HG02884 (cell line): ENCODE results near the gene DRC7.
"Not testable (repeated sequence)": the region's sequence is repeated elsewhere in the genome, so short reads cannot be mapped to it uniquely, and the experiment has no call there.

Source experiments
- ATAC-seq: cut with Tn5 transposase; IDR thresholded peaks from one replicate; pipeline ENCODE4 v1.9.1; 2021; ENCODE audit warnings: mild to moderate bottlenecking, moderate library complexity; ENCODE audit not compliant: unreplicated experiment

DRC7 gene

DNA sequence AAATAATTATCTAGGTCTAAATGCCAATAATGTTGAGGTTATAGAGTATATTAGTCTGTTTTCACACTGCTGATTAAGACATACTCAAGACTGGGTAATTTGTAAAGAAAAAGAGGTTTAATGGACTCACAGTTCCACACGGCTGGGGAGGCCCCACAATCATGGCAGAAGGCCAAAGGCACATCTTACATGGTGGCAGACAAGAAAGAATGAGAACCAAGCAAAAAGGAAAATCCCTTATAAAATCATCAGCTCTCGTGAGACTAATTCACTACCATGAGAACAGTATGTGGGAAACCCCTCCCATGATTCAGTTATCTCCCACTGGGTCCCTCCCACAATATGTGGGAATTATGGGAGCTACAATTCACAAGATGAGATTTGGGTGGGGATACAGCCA lies 38.1 kb downstream of the DRC7 start:
- ATAC-seq = no peak

DNA sequence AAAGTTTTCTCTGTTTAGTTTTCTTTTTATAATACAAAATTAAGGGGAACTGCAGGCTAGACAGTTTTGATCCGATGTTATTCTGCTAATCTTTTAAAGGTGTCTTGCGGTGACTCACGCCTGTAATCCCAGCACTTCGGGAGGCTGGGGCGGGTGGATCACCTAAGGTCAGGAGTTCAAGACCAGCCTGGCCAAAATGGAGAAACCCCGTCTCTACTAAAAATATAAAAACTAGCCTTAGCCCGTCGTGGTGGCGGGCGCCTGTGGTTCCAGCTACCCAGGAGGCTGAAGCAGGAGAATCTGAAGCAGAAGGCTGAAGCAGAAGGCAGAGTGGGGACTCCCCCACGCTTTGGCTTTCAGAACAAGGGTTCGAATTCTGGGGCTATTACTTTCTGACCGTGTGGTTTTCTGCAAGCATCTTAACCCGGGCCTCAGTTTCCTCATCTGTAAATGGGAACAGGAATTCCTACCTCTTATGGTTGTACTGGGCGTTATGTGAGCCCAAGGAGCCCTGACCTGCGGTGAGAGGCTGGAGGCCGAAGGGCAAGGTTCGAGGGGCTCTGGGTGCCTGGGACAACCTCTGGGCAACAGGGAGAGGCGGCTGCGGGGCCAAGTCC lies 39.8 kb downstream of the DRC7 start:
- no peak for ATAC-seq

DNA sequence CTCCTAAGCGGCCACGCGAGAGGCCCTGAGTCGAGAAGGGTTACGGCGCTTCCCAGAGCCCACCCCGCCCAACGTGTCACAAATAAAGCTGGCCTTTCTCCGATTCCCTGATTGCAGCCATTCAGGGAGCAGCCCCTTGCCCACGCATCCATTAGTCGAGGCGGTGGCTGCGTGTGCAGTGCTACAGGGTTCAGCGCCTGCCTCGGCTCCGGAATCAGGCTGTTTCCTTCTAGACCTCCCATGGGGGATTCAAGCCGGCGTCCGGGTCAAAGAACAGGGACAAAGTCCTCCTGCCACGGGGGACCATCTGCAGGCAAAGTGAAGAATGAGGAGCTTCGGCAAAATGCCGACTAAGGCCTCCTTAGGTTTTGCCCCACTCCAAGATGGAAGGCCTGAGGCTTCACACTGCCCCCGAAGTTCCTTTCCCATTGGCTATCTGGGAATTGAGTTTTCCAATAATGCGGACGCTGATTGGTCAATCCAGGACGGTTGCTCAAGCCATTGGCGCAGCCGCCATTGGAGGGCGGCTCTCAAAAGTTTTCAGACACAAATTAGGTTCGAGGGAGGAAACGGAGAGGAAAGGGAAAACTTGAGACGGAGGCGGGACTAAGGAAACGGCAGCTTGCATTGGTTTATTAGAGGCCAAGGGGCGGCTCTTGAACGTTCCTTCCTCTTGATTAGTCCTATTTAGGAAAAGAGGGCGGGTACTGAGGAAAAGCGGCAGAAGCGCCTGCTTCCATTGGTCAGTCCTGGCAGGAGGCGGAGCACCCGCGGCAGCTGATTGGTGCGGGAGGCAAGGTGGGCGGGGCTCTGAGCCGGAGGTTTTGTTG lies 40.5 kb downstream of the DRC7 start:
- ATAC-seq = peak; percentile 79

DNA sequence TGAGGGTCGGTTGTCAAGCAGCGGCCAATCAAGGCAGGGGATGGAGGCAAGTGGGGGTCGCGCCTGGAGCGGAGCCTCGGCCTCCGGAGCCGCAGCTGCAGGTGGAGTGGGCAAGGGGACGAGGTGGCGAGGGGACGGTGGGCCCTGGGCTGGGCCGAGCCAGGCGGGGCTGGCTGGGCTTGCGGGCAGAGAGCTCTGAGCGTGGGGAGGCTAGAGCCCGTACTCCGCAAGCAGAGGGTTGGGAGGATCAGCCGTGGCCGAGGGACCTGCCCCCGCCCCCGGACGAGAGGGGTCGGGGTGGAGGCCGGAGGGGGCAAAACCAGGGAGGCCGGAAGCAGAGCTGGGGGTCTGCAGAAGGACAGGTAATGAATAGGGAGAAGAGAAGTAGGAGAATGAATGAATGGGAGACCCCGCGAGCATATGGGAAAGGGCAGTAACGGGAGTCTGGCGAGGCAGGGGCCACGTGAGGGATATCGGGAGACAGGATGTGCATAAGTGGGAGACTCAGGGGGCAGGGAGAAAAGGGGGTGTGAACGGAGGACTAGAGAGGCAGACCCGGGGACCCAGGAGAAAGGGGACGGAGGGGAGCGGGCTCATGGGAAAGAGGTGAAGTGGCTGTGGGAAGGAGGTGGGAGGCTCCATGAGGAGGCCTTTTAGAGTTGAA lies 41.3 kb downstream of the DRC7 start, which contains the start of gene KATNB1:
Gene KATNB1, plus strand, starts transcription at position 16 of the 664 bp plus-strand sequence. CDS start 1,474 bp downstream, outside the sequence.
- peak; percentile 16 for ATAC-seq

DNA sequence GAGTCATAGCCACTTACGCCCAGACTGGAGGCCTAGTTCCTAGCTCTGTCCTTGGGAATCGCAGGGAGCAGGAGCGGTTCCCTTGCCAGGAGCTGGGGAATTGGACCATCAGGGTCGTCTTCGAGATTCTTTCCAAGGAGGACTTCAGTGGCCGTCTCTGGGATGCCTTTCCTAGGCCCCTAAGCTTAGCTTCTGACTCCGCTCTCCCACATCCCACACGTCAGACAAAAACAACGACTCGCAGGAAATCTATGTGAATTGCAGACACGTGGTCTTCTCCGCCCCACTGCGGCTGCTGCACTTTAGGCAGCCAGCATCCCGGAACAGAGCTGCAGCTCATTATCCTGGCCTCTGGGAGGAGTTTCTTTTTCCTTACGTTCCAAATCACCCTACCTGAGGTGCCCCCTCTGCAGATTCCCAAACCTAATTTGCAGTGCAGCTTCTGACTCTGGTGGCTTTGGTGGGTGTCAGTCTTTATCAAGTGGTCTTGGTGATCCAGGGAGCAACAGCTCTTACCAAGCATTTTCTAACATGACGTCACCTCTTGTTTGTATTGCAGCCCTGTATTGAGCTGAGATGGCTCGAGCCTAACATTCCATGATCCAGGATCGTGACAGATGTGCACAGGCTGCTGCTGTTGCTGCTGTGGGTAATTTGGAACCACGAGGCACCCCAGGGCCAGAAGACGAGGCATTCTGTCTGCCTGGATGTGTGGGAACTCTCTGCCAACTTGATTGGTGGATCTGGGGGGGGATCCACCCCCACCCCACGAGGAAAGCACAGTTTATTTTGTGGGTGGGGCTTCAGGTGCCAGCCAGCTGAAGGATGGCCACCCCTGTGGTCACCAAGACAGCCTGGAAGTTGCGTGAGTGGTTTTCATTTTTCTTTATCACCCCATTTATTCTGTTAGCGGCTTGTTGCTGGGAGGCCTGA lies 42.1 kb downstream of the DRC7 start:
- ATAC-seq = no peak

DNA sequence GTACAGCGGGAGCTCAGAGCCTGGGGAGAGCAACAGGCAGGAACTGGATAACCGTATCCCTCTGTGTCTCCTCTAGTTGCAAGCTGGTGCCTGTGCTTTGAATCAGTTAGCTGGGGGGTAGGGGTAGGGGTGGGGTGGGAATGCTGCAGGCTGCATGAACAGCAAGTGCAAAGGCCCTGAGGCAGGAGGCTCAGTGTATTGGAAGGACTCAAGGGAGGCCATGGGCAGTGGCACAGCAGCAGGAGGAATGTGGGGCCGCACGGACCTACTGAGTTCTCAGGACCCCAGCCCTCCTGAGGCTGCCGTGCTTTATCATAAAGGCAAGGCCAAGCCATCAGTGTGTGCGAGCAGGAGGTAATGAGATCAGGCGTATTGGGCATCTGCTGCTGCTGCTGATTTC lies 44.2 kb downstream of the DRC7 start:
- no peak for ATAC-seq

DNA sequence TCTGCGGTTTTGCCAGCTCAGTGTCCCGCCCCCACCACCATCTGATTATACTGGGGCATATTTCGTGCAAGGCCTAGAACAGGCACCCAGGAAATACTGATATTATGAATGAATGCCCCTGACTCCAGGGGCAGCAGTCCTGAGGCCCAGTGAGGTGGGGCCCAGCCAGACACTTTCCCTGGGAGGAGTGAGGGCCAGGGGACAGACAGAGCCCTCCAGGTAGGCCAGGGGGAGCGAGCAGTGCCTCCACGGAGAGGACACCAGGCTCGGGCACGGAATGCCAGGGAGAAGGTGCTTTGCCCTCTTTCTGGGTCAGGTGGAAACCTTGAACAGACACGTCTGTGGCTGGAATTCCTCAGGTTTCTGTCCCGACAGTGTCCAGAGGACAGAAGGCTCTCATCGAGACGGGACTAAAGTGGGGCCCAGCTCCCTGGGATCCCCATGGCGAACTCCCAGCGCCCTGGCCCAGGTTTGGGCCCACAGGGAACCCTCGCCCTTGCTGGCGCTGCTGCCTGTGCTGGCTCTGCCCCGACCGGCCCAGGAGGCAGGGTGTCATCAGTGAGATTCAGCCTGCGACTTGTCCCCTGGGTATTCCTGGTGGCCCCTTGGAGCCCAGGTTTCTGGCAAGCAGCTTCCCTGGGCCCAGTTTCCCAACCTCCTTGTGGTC lies 45.3 kb downstream of the DRC7 start:
- ATAC-seq = no peak

DNA sequence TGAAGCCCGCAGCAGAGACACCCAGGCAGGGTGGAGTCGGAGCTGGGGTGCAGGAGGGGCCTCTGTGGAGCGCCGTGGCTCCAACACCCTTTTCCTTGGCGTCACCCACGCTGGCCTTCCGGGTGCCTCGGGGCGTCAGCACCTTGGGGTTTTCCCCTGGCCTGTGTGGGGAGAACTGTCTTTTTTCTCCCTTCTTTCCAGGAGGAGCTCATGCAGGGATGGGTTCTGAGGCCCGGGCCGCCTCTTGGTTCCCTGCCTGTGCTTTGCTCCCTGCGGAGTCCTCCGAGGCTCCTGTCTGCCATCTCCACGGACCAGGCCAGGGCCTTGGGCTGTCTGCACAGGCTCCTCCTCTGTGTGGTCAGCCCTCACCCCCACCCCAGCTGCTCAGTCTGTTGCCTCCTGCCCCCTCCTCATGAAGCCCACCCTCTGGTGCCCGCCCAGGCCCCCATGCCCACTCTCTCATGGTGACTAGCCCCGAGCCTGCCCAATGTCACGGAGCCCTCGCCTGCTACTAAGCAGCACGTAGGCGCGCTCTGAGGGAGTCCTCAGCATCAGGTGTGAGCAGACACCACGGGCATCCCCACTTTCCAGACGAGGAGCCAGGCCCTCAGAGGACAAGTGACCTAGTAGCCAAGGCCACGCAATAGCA lies 45.9 kb downstream of the DRC7 start:
- no peak for ATAC-seq

DNA sequence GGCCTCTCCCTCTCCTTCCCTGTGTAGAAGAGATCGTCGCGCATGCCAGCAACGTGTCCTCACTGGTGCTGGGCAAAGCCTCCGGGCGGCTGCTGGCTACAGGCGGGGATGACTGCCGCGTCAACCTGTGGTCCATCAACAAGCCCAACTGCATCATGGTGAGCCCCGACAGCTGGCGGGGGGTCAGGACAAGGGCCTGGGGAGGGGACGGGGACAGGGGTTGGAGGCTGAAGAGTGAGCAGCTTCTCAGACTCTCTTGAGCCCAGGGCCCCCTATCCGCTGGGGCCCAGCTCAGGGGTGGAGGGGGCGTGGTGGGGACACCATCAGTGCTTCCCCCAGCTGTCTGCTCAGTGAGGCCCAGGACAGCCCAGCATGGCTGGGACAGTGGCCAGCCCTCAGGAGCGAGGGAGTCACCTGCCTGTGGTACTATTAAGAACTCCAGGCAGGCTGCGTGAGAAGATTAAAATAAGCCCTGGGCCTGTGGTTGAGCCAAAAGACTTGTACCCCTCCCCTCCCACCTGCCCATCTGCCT lies 47.1 kb downstream of the DRC7 start:
- no peak for ATAC-seq

DNA sequence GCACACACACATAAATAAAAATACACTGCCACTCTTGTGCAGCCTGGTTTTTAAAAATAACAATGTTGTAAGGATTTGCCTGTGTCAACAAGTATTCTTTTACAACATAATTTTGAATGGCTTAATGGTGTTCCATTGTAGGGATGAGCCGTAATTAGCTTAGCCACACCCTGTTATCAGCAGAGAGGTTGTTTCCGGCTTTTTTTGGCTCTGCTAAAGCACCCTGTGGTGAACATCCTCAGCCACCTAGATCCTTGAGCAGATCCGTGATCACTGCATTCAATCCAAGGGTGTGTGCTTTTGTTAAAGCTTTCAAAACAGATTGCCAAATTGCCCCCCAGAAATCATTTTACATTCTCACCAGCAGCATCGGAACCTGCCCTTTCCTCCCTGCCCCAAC lies 47.9 kb downstream of the DRC7 start:
- no peak for ATAC-seq

DNA sequence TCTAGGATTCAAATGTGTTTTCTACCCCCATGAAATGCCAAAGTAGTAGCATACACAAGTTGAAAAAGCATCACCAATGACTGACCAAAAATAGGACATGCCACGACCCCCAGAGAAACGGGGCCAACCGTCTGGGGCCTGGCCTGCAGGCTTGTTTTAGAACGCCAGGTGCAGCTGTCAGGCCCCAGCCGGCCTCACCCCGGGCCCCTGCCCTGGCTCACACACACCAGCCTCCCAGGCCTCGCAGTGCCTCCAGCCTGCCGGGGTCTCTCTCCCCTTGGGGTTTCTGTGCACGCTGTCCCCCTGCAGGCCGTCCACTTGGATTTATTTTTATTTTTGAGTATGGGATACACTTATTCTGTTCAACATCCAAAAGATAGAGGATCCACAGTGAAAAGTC lies 48.9 kb downstream of the DRC7 start:
- no peak for ATAC-seq

DNA sequence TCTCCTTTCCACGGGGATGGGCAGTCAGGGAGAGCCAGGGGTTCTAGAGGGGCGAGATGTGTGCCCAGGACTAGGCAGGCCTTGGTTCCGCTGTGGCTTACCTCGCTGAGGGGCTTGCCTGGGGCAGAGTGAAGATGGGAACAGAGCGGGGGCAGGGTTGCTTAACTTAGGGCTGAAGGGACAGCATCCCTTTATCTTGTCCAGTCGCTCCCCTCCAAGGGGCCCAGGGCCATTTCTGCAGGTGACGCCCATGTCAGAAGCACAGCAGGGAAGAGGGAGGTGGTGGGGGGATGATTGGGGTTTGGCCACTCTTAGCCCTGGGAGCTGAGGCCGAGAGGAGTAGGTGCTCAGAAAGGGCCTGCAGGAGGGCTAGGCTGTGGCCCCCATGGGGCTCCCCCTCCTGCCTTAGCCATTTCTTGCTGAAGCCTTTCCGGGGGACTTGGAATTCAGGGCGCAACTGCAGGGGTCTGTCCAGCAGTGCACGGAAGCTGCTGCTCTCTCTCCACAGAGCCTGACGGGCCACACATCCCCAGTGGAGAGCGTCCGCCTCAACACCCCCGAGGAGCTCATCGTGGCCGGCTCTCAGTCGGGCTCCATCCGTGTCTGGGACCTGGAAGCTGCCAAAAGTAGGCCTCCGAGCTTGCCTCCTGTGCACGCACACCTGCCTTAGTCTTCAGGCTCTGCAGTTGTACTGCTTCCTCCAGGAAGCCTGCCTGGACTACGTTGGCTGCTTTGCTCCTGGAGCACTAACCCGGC lies 49.5 kb downstream of the DRC7 start:
- no peak for ATAC-seq

DNA sequence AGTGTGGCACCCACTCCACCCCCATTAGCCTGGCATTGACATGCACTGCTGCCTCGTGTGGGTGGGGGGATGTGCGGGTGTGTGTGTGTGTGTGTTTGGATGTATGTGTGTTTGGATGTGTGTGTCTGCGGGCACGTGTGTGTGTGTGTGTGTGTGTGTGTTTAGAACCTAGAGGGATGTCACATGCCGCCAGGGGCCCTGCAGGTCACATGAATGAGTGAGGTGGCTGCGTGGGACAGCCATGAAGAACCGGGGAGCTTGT lies 50.0 kb downstream of the DRC7 start:
- no peak for ATAC-seq

DNA sequence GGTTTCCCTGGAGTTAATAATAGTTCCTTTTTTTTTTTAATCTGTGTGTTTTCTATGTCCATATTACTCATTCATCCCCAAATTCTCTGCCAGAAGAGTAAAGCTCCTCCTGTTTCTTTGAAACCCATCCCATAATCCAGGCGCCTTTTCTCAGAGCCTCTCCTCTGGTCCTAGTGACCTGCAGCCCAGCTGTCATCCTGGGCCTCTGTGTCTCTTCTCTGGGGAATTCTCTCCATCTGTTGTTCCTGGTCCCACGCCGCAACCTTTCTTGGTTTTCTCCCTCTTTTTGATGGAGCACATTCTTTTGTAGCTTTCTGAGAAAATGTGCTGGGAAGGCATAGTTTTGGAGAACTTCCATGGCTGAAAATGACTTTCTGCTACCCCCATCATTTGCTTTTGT lies 51.2 kb downstream of the DRC7 start:
- no peak for ATAC-seq

DNA sequence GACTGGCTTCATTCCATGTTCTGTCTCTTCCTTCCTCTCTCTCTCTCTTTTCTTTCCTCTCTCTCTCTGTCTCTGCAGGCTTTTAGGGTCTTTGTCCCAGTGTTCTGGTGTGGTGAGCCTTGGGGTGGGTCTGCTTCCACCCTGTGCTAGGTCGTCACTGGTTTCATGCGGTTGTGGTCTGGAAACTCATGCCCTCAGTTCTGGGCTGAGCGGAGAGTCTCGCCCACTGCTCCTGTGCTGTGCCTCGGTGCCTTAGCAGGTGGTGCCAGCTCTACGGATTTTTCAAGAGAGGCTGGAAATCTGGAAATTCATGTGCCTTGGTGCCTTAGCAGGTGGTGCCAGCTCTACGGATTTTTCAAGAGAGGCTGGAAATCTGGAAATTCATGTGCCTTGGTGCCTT lies 51.7 kb downstream of the DRC7 start:
- not testable (repeated sequence) for ATAC-seq

DNA sequence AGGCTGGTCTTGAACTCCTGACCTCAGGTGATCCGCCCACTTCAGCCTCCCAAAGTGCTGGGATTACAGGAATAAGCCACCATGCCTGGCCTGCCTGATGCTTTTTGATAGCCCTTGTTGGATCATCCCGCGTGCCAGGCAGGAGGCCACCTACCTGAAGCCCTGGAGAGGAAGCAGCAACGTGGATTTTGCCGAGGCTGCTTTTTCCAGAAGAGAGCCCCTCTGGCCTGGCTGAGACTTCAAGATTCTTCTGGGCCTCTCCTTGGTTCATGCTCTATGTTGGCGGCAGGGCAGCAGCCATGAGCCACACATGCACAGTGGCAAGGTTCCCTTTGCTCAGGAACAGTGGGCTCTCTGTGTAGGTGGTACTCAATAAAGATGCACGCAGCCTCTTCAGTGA lies 52.5 kb downstream of the DRC7 start:
- no peak for ATAC-seq

DNA sequence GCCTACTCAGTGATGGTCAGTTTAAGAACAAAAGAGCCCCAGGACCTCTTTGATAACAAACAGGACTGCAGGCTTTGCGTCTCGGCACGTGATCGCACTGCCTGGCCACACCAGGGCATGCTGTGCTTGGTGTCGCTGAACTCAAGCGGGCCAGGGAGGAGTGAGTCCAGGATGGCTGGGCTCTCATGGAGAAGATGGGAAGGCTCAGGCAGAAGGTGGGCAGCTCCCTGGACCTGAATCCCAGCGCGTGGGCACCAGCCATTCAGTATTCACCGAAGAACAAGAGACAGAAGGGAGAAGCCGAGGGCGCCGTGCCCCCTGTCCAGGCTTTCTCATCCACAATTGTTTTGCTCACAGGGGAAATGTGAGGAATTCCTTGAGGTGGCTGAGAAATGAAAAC lies 52.9 kb downstream of the DRC7 start:
- no peak for ATAC-seq

DNA sequence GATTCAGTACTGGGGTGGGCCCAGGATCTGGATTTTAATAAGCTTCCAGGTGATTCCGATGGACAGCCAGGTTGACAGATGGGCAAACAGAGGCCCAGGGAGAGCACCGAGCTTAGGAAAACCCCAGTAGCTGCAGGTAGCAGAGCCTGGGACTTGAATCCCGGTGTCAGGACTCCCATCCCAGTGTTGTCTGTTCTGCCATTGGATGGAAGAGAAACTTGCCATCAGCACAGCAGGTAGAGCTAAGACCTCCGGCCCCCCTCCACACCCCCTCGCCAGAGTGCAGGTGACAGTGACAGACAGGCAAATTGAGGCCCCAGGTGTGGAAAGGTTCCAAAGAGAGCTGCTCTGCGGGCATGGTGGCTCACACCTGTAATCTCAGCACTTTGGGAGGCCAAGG lies 53.4 kb downstream of the DRC7 start:
- ATAC-seq = no peak

DNA sequence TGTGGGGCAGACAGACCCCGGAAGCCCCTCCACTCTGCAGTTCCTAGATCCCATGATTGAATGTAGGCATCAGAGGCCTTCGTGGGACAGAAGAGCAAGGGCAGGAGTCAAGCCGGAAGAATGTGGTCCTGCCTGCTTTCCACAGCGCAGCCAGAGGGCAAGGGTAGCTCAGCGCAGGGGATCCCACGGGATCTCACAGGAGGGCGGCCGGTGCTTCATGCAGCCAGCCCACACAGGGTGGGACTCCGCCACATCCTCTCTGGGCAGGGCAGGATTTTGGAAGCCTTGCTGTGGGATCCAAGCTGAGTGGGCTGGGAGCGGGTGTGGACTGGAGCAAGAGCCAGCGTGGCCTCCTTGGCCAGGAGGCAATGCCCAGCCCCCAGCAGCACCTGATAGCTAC lies 54.0 kb downstream of the DRC7 start:
- ATAC-seq = no peak
